Right cardiac atrium (tissue), 5 donors: ENCODE measurements around the gene PHF12. TPM values are rescaled to one million over a fixed set of nuclear protein-coding genes. Genes with fewer than 3 reads are reported as not detected.

Source experiments
- ATAC-seq, 2 donors: fragments of 200-7000 bp; cut with Tn5 transposase; one replicate each; pipeline versions ENCODE4 v1.8.0 to v1.9.1; 2020; ENCODE audit warnings: moderate library complexity in 2 of 2, mild to moderate bottlenecking in 1 of 2
- DNase-seq, 3 donors: peaks; one replicate each; pipeline ENCODE4 v3.0.0-alpha.2; 2020
- H3K27ac ChIP-seq: one replicate; pipeline ENCODE4 v1.5.1; 2013; ENCODE audit warnings: mild to moderate bottlenecking, low read length, control low read depth, moderate library complexity
- H3K27me3 ChIP-seq: one replicate; pipeline ENCODE4 v1.6.1; 2013; ENCODE audit not compliant: control insufficient read depth, insufficient read depth
- H3K4me1 ChIP-seq: one replicate; pipeline ENCODE4 v1.6.1; 2013; ENCODE audit warnings: low read length; ENCODE audit not compliant: control insufficient read depth, insufficient read depth
- H3K4me3 ChIP-seq: one replicate; pipeline ENCODE4 v1.5.1; 2013; ENCODE audit warnings: low read length, control low read depth
- H3K9me3 ChIP-seq: one replicate; pipeline ENCODE4 v1.6.1; 2013; ENCODE audit warnings: low read length; ENCODE audit not compliant: control insufficient read depth
- WGBS: extraction: QIAGEN DNeasy Blood & Tissue Kit; methylation state at CpG from one replicate; pipeline ENCODE4 v1.1.7; 2013; 5-methylcytosine and 5-hydroxymethylcytosine counted together
- intact Hi-C, 4 donors: fragments of 100-400 bp; cut with DNase I; formaldehyde crosslinking; loops; one replicate each; pipeline versions ENCODE4 v1.11.0 to v1.14.0; 2022 to 2023
- polyA plus RNA-seq: library from polyadenylated mRNA; stranded (reverse); fragments of 200-250 nt; gene quantifications from one replicate; pipeline ENCODE4 v1.2.3, GENCODE V29; 2013
- total RNA-seq, 4 donors: library from RNA; stranded (reverse); fragmentation: NEBNext Ultra II Directional; extraction: Animal tissue kit (Norgen Biotek cat#: 25700); gene quantifications; one replicate each; pipeline ENCODE4 v1.2.1, GENCODE V29; 2021
- donor health status: healthy with polysubstance abuse.
- donor health status: DM: no; HTN: yes; CAD: no.
- donor health status: DM: no; HTN: no; CAD: no.
- donor health status: DM: no; HTN: yes; CAD: no; lungs with severe emphysema.
- donor health status: DM: yes; HTN: yes; CAD: no.

PHF12 gene
- total and polyA plus RNA-seq, 5 donors = 10.8 to 25.4 (median 23.2) TPM

DNA sequence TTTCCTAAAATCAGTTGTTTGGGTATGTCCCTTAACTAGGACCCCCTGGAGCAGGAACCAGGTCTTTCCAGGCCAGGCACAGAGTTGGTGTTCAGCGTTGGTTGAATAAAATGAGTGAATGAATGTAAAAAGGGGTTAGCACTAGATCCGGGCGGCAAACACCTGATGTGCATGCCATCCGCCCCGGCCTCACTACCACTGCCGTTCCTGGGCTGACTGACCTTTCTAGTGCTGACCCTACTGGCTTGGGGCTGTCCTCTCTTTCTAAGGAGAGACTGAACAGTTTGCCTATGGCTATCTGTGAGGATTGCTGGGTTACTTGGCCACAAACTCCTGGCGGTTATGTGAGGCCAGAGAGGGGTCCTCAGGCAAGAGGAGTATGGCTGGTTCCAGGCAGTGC, 10.1 kb upstream of the PHF12 start:
- ATAC-seq = no peak
- H3K4me3 ChIP-seq = no peak overlapping the region
- 89% methylated on average over 7 of the region's 7 CpGs for WGBS
- DNase-seq = peak in 2 of 3 donors; percentile 18 to 24
- intact Hi-C loops = loop anchor here in 1 of 4 donors (10.0 kb wide), 2 partner anchors 113 to 243 kb away; no protein-coding TSS in a partner anchor
- no peak overlapping the region for H3K27ac ChIP-seq
- H3K4me1 ChIP-seq = no peaks in the 10 kb centered on the region
- no peaks in the 10 kb centered on the region for H3K27me3 ChIP-seq
- H3K9me3 ChIP-seq = no peaks in the 10 kb centered on the region

DNA sequence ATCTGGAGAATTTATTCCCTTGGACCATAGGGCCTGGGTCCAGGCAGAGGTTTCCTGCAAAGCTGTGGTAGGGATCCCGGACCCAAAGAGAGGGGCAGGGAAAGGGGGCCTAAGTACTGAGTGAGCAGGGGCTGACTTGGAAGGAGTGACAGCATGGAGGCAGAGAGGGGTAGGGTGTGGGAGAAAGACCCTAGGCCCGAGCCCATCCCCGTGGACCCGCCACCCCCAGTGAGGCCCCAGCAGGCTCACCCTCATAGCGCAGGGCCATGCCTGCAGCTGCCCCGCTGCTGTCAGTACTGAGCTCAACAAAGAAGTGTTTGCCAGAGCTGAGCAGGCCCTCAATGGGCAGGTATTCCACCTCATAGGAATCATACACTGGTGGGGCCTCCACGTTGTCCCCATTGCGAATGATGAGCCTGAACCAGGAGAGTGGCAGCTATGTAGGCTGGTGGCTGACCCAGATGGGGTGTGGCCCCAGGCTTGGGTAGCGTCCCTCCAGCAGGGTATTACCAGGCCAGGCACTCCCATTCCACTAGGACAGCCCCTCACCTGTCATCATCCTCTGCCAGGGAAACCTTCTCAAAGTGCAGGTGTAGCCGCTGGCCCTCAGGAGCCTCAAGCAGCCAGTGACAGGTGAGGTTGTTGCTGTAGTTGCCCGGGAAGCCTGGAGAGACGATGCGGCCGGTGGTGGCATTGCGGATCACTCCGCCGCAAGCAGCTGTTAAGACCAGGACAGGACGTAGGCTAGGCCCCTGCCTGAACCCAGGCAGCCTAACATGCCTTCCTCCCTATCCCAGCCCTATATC, 9.1 kb upstream of the PHF12 start:
- Histone ChIP-seq H3K4me3 (no peak overlapping the region), H3K27me3 (no peaks in the 10 kb centered on the region), H3K4me1 (no peaks in the 10 kb centered on the region), H3K27ac (no peak overlapping the region), H3K9me3 (no peaks in the 10 kb centered on the region)
- 95% methylated on average over 18 of the region's 18 CpGs for WGBS
- ATAC-seq (no peak), DNase-seq (peak in 2 of 3 donors; percentile 18 to 37)
- intact Hi-C loops = loop anchor here in 1 of 4 donors (10.0 kb wide), 2 partner anchors 114 to 244 kb away; no protein-coding TSS in a partner anchor

DNA sequence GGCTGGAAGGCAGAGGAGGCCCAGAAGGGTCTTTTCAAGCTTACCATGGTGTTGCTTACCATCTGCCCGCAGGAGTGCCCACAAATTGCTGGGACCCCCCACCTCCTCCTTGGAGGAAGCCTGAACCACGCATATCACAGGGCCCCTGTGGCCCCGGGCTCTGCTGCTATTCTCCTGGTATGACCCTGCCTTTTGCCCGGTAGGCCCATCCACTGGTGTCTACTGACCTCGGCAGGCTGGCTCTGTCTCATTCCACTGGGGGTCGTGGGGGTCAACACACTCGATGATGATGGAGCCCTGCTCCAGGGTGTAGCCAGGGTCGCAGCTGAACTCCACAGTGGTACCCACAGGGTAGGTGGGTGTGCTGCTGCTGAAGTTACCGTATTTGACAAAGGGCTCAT, 8.2 kb upstream of the PHF12 start:
- DNase-seq (peak in 1 of 3 donors; percentile 45), ATAC-seq (no peak)
- Histone ChIP-seq H3K27ac (no peak overlapping the region), H3K4me1 (no peaks in the 10 kb centered on the region), H3K4me3 (no peak overlapping the region), H3K9me3 (no peaks in the 10 kb centered on the region), H3K27me3 (no peaks in the 10 kb centered on the region)
- intact Hi-C loops = loop anchor here in 1 of 4 donors (10.0 kb wide), 1 partner anchor 335 kb away; the partner anchor contains the start of gene NUFIP2
- 85% methylated on average over 9 of the region's 9 CpGs for WGBS

DNA sequence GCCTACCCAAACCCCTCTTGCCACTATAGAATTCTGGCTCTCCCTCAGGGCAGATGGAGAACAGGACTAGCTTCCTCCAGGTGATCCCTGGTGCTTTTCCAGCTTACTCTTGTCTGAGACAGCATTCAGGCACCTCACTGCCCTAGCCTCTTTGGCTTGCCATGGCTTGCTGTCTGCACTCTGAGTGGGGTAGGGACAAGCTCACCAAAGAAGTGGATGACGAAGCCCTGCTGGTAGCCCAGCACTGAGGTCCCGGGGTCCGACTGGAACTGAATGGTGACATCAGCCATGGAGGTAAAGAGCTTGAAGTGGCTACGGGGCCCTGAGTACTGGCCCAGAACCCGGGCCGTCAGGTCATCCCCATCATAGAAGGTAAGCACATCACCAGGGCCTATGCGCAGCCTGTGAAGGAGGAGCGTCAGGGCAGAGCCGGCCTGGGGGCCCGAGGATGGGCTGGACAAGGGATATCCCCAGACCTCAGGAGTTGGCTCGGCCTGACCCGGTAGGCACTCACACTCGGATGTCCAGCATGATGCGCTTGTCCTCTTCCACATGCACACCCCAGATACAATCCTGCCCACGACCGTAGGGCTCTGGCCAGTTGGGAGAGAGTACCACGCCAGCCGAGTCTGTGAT, 7.6 kb upstream of the PHF12 start:
- Histone ChIP-seq H3K4me1 (no peaks in the 10 kb centered on the region), H3K4me3 (no peak overlapping the region), H3K27ac (no peak overlapping the region), H3K27me3 (no peaks in the 10 kb centered on the region), H3K9me3 (no peaks in the 10 kb centered on the region)
- DNase-seq = peak in 1 of 3 donors; percentile 33
- intact Hi-C loops = loop anchor here in 1 of 4 donors (10.0 kb wide), 1 partner anchor 336 kb away; the partner anchor contains the start of gene NUFIP2
- ATAC-seq = no peak
- WGBS = 92% methylated on average over 18 of the region's 18 CpGs

DNA sequence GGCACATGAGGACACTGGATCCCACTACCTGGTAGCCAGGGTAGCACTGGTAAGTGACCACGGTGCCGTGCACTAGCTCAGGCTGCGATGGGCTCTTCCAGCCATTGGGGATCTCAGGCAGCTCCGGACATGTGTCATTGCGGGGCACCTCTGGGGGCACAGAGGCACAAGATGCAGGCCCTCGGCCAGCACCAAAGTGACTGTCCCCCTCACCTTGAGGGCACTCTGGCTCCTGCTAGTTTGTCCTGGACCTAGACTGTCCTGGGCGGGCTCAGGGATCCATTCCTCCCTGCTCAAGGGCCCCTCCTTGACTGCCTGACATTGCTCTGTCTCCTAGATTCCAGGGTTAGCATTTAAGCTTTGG, 6.7 kb upstream of the PHF12 start:
- H3K4me1 ChIP-seq = no peaks in the 10 kb centered on the region
- 94% methylated on average over 7 of the region's 7 CpGs for WGBS
- no peak overlapping the region for H3K27ac ChIP-seq
- H3K4me3 ChIP-seq = no peak overlapping the region
- peak in 1 of 3 donors; percentile 43 for DNase-seq
- intact Hi-C loops = loop anchor here in 1 of 4 donors (10.0 kb wide), 1 partner anchor 337 kb away; the partner anchor contains the start of gene NUFIP2
- no peak for ATAC-seq
- H3K9me3 ChIP-seq = no peaks in the 10 kb centered on the region
- H3K27me3 ChIP-seq = no peaks in the 10 kb centered on the region

DNA sequence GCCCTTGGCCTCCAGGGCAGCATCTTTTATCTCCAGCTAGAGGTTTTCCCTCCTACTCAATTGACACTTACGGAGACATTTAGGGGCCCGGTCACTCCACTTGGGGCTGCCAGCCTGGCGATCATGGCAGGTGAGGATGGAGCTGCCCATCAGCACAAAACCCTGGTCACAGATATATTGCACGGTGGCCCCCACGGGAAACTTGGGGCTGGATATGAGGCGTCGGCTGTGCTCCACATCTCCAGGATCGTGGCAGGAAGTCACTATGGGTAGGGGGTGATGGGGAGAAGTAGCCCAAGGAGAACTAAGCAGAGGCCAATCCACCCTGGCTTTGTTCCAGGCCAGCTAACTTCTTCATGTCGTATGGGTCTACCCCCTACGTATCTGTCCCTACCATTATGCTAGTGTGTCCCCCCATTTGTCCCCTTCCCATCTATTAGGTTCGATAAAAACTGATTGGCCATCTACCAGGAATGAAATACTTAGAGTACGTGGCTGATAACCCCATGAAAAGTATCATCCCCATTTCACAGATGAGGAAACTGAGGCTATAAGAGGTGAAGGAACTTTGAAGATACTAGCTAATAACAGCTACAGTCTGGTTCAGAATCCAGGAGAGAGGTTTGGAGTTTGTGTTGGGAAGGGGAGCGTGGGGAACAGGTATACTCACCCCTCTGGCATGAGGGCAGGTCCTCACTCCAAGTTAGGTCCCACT, 6.1 kb upstream of the PHF12 start:
- H3K4me3 ChIP-seq = no peak overlapping the region
- intact Hi-C loops = loop anchor here in 1 of 4 donors (10.0 kb wide), 1 partner anchor 337 kb away; the partner anchor contains the start of gene NUFIP2
- no peaks in the 10 kb centered on the region for H3K27me3 ChIP-seq
- H3K9me3 ChIP-seq = no peaks in the 10 kb centered on the region
- H3K4me1 ChIP-seq = no peaks in the 10 kb centered on the region
- WGBS = 90% methylated on average over 13 of the region's 13 CpGs
- DNase-seq (peak in 1 of 3 donors; percentile 35), ATAC-seq (no peak)
- no peak overlapping the region for H3K27ac ChIP-seq

DNA sequence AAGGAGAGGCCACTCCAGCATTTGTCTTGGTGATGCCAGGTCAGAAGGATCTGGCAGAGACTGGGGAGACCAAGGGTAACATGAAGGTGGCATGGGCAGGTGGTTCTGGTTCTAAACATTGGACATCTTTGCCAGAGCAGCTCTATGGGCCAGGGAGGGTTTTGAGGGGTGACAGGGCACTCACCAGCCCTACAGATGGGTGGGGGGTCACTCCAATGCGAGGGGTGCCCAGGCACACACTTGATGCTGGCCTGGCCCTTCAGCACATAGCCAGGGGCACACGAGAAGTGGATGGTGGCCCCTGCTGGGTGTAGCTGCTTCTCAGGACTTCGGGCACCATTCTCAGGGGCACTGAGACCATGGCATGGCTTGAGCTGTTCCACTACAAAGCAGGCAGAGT, 5.5 kb upstream of the PHF12 start:
- Histone ChIP-seq H3K4me3 (no peak overlapping the region), H3K27me3 (no peaks in the 10 kb centered on the region), H3K27ac (no peak overlapping the region), H3K9me3 (no peaks in the 10 kb centered on the region), H3K4me1 (no peaks in the 10 kb centered on the region)
- 83% methylated on average over 3 of the region's 3 CpGs for WGBS
- DNase-seq = peak in 1 of 3 donors; percentile 18
- intact Hi-C loops = loop anchor here in 1 of 4 donors (10.0 kb wide), 1 partner anchor 338 kb away; the partner anchor contains the start of gene NUFIP2
- no peak for ATAC-seq

DNA sequence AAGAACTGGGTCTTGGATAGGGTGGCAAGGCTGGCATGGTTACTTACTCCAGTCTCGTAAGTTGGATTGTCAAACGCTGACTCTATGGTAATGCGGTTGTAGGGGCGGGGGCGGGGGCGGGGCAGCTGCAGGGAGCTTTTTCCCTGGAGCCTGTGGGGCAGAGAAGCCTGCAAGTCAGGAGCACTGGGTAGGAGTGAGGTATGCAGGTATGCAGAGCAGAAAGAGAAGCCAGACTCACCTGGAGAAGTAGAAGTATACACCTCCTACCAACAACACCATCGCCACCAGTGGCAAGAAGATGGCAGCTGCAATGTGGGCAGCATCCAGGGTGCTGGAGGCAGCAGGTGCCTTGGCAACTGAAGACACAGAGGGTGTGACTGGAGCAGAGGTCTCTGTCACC, 4.8 kb upstream of the PHF12 start:
- no peaks in the 10 kb centered on the region for H3K4me1 ChIP-seq
- intact Hi-C loops = loop anchor here in 1 of 4 donors (10.0 kb wide), 1 partner anchor 339 kb away; the partner anchor contains the start of gene NUFIP2
- H3K4me3 ChIP-seq = no peak overlapping the region
- DNase-seq (no peak), ATAC-seq (no peak)
- no peaks in the 10 kb centered on the region for H3K9me3 ChIP-seq
- 78% methylated on average over 7 of the region's 7 CpGs for WGBS
- no peaks in the 10 kb centered on the region for H3K27me3 ChIP-seq
- no peak overlapping the region for H3K27ac ChIP-seq

DNA sequence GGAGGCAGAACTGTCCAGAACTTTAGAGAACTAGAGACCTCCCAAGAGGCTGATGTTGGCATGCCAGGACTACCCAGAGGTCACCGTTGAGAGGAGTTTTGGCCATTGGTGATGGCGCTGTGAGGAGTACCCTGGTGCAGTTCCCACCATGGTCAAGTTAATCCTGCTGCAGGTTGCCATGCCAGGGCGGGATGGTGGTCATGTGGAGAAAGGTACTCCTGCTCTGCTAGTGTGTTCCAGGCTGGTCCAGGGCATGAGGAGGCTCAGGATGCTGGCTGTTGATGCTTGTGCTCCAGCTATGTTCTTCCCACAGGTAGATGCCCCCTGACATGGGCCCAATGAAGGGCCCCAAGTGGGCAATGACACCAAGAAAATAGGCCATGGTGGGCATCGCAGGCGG, 4.1 kb upstream of the PHF12 start:
- Histone ChIP-seq H3K27ac (no peak overlapping the region), H3K9me3 (no peaks in the 10 kb centered on the region), H3K4me1 (no peaks in the 10 kb centered on the region), H3K27me3 (no peaks in the 10 kb centered on the region), H3K4me3 (no peak overlapping the region)
- ATAC-seq (no peak), DNase-seq (peak in 1 of 3 donors; percentile 33)
- intact Hi-C loops = loop anchor here in 1 of 4 donors (10.0 kb wide), 1 partner anchor 339 kb away; the partner anchor contains the start of gene NUFIP2
- 92% methylated on average over 5 of the region's 5 CpGs for WGBS

DNA sequence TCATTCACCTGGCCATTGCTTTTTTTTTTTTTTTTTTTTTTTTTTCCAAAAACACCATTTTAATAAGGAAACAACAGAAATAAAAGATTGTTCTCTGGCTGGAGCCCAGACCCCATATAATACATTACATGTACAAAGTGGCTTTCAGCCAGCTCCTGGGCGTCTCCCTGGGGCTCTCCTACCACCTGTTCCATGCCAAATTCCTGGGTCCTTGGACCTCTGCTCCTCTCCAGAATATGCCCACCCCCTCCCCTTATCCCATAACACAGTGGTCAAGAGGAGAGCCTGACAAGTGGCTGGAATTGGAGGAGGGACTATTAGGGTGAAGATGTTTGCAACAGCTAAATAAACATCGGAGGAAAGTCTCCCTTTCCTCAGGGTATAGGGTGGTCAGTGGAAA, 3.6 kb upstream of the PHF12 start:
- intact Hi-C loops = loop anchor here in 1 of 4 donors (5.0 to 10.0 kb wide), 2 partner anchors 228 to 340 kb away; partner anchors contain the start of genes NEK8, NUFIP2 and TLCD1
- Histone ChIP-seq H3K4me1 (no peaks in the 10 kb centered on the region), H3K27me3 (no peaks in the 10 kb centered on the region), H3K9me3 (no peaks in the 10 kb centered on the region), H3K4me3 (no peak overlapping the region), H3K27ac (no peak overlapping the region)
- 91% methylated on average over 2 of the region's 2 CpGs for WGBS
- DNase-seq (peak in 1 of 3 donors; percentile 23), ATAC-seq (no peak)
